ENCODE data around the gene MUCL1. TPM values are rescaled to one million over a fixed set of nuclear protein-coding genes. Genes with fewer than 3 reads are reported as not detected.

The MUCL1 gene
- total RNA-seq, 6 experiments from 2014 or later = not detected

DNA sequence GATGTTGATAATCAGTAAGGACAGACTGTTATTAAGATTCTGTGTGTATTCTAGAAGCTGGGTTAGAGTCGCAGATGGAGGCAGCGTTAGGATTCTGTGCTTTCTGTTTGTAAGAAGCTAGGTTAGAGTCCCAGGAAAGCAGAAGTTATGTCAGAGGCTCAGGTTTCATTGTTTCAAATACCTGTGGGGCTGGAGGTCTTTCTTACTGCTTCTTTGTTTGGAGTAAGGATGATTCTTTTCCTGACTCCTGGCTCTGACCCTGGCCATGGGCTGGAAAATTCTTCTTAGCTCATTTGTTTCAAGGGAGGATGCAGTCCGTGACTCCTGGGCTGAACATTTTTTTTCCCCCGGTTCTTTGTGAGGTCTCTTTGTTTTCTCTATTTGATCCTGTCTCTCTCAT is 5.2 kb downstream of the MUCL1 start:
- intact Hi-C loops (cut with DNase I) = loop anchor here (5.0 to 10.0 kb wide), 2 partner anchors 95 to 98 kb away; no protein-coding TSS in a partner anchor
- Histone ChIP-seq H3K27me3 (no peaks in the 10 kb centered on the region), H3K4me3 (no peak overlapping the region), H3K27ac (no peak overlapping the region), H3K9me3 (no peaks in the 10 kb centered on the region), H3K36me3 (no peaks in the 10 kb centered on the region), H3K4me1 (no peaks in the 10 kb centered on the region)
- DNase-seq = no peak
- no peak for ATAC-seq
- TF ChIP-seq, protein P1, sequence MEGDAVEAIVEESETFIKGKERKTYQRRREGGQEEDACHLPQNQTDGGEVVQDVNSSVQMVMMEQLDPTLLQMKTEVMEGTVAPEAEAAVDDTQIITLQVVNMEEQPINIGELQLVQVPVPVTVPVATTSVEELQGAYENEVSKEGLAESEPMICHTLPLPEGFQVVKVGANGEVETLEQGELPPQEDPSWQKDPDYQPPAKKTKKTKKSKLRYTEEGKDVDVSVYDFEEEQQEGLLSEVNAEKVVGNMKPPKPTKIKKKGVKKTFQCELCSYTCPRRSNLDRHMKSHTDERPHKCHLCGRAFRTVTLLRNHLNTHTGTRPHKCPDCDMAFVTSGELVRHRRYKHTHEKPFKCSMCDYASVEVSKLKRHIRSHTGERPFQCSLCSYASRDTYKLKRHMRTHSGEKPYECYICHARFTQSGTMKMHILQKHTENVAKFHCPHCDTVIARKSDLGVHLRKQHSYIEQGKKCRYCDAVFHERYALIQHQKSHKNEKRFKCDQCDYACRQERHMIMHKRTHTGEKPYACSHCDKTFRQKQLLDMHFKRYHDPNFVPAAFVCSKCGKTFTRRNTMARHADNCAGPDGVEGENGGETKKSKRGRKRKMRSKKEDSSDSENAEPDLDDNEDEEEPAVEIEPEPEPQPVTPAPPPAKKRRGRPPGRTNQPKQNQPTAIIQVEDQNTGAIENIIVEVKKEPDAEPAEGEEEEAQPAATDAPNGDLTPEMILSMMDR (IDR thresholded peaks at IDR 0.05) = no peak
- no peak for TF ChIP-seq POLR2A (IDR thresholded peaks at IDR 0.05)
- 71% methylated on average over 4 of the region's 4 CpGs for WGBS (ENCODE audit: insufficient coverage, low coverage, low lambda C conversion rate, missing lambda C conversion rate)

DNA sequence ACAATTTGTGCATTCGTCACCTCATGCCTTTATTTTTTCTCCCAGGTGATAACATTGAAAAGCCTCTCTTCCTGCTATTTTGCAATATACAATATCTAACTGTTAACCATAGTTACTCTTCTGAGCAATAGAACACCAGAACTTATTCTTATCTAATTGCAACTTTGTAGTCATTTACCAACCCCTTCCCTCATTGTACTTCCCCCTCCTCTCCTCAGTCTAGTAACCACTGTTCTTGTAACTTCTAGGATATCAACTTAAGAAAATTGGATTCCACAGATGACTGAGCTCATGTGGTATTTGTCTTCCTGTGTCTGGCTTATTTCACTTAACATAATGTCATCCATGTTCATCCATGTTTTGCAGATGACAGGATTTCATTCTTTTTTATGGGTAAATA is 7.6 kb downstream of the MUCL1 start:
- H3K4me1 ChIP-seq = no peaks in the 10 kb centered on the region
- intact Hi-C loops (cut with DNase I) = no loop called here
- H3K9me3 ChIP-seq = no peaks in the 10 kb centered on the region
- no peak overlapping the region for H3K27ac ChIP-seq
- 67% methylated on average over 1 of the region's 1 CpG for WGBS (ENCODE audit: insufficient coverage, low coverage, low lambda C conversion rate, missing lambda C conversion rate)
- no peak for TF ChIP-seq POLR2A (IDR thresholded peaks at IDR 0.05)
- TF ChIP-seq, protein P1 (IDR thresholded peaks at IDR 0.05) = no peak
- H3K27me3 ChIP-seq = no peaks in the 10 kb centered on the region
- DNase-seq (no peak), ATAC-seq (no peak)
- H3K4me3 ChIP-seq = no peak overlapping the region
- no peaks in the 10 kb centered on the region for H3K36me3 ChIP-seq

DNA sequence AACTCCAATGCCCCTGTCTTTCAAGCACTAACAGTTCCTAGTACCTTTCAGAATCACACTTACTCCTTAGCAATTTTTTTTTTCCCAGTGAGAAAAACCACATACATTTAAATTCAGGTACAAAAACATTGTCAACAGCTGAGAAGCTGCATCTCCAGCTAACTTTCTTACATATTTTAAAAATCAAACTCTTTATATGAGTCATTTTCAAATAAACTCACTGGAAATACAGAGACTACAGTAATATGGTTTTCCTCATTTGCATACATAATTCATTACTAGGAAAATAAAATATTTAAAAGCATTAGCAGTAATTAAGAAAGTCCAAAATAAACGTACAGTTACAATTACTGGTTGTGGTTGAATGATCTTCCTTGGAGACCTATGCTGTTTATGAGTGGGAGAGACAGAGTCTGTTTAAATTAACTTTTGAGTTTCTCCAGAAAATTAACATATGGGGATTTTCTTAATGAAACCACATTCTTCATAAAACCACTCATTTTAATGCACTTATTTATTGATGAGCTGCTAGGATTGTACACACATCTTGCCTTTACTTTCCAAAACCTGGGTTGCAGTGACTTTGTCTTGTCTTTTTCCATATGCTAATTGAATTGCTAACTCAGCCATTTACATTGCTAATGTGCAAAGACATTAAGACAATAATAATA is 9.8 kb downstream of the MUCL1 start:
- no peaks in the 10 kb centered on the region for H3K9me3 ChIP-seq
- H3K27ac ChIP-seq = no peak overlapping the region
- no peaks in the 10 kb centered on the region for H3K36me3 ChIP-seq
- ATAC-seq (no peak), DNase-seq (no peak)
- 30% methylated on average over 1 of the region's 1 CpG for WGBS (ENCODE audit: insufficient coverage, low coverage, low lambda C conversion rate, missing lambda C conversion rate)
- H3K4me1 ChIP-seq = no peaks in the 10 kb centered on the region
- TF ChIP-seq, protein P1 (IDR thresholded peaks at IDR 0.05) = no peak
- TF ChIP-seq POLR2A (IDR thresholded peaks at IDR 0.05) = no peak
- no peak overlapping the region for H3K4me3 ChIP-seq
- no peaks in the 10 kb centered on the region for H3K27me3 ChIP-seq
- intact Hi-C loops (cut with DNase I) = no loop called here

DNA sequence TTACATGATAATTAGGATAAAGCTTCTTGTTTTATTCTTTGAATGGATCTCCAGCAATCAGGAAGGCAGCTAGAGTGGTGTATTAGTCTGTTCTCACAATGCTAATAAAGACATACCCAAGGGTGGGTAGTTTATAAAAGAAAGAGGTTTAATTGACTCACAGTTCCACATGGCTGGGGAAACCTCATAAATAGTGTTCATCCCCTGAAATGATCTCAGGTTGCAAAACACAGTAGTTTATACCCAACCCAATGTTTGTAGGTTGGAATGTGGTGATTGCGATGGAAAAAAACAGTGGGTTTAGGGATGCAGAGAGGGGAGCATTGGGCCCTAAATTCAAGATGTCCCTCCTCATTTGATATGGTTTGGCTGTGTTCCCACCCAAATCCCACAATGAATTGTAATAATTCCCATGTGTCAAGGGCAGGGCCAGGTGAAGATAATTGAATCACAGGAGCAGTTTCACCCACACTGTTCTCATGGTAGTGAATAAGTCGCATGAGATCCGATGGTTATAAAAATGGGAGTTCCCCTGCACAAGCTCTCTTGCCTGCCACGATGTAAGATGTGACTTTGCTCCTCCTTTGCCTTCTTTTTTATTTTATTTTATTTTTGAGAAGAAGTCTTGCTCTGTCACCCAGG is 11.5 kb downstream of the MUCL1 start:
- TF ChIP-seq, protein P1 (IDR thresholded peaks at IDR 0.05) = no peak
- no peaks in the 10 kb centered on the region for H3K36me3 ChIP-seq
- DNase-seq (no peak), ATAC-seq (no peak)
- 92% methylated on average over 4 of the region's 4 CpGs for WGBS (ENCODE audit: insufficient coverage, low coverage, low lambda C conversion rate, missing lambda C conversion rate)
- peaks cover 0 to 4% (median 0%) of the 10 kb centered on the region in 4 donors for H3K4me1 ChIP-seq
- no peaks in the 10 kb centered on the region for H3K9me3 ChIP-seq
- no peaks in the 10 kb centered on the region for H3K27me3 ChIP-seq
- H3K4me3 ChIP-seq = no peak overlapping the region
- no peak overlapping the region for H3K27ac ChIP-seq
- intact Hi-C loops (cut with DNase I) = no loop called here

Measured in right lobe of liver (tissue), 6 donors.